Stimulated activated naive CD8-positive, alpha-beta T cell treated with anti-CD3 and anti-CD28 coated beads, Interleukin-15, Interleukin-2, amounts not matched to agents 100 ng/mL and 50 ng/mL, for 24 hours (primary cell): ENCODE measurements around the gene EEF1AKMT4.

ENCODE experiments used
- H3K27ac Mint-ChIP-seq: one replicate; pipeline ENCODE4 v1.8.0; 2021; ENCODE audit warnings: mild to moderate bottlenecking, mixed read lengths
- H3K27me3 Mint-ChIP-seq: one replicate; pipeline ENCODE4 v1.8.0; 2021; ENCODE audit warnings: mixed read lengths
- H3K36me3 Mint-ChIP-seq: one replicate; pipeline ENCODE4 v1.8.0; 2021; ENCODE audit warnings: low read depth, mixed read lengths
- H3K4me1 Mint-ChIP-seq: one replicate; pipeline ENCODE4 v1.8.0; 2021; ENCODE audit warnings: low read depth, mixed read lengths
- H3K4me3 Mint-ChIP-seq: one replicate; pipeline ENCODE4 v1.8.0; 2021; ENCODE audit warnings: mild to moderate bottlenecking, mixed read lengths
- H3K9me3 Mint-ChIP-seq: one replicate; pipeline ENCODE4 v1.8.0; 2021; ENCODE audit warnings: mixed read lengths

The EEF1AKMT4 gene

GRCh38 chr3:184241141-184241446, 8.4 kb upstream of the EEF1AKMT4 start:
- Mint-ChIP-seq H3K27ac (no peak overlapping the region), H3K9me3 (no peaks in the 10 kb centered on the region), H3K36me3 (peaks cover 30% of the 10 kb centered on the region), H3K4me3 (no peak overlapping the region), H3K4me1 (peaks cover 4% of the 10 kb centered on the region), H3K27me3 (no peaks in the 10 kb centered on the region)

- H3K9me3 Mint-ChIP-seq: no peaks in the 10 kb centered on the region
- H3K4me3 Mint-ChIP-seq: no peak overlapping the region
- peaks cover 4% of the 10 kb centered on the region for H3K4me1 Mint-ChIP-seq
- H3K27me3 Mint-ChIP-seq: no peaks in the 10 kb centered on the region
- peaks cover 35% of the 10 kb centered on the region for H3K36me3 Mint-ChIP-seq
- no peak overlapping the region for H3K27ac Mint-ChIP-seq
Observed at GRCh38 chr3:184241447-184242296, 7.8 kb upstream of the EEF1AKMT4 start.

- Mint-ChIP-seq H3K27ac (no peak overlapping the region), H3K36me3 (peaks cover 35% of the 10 kb centered on the region), H3K27me3 (no peaks in the 10 kb centered on the region), H3K4me1 (peaks cover 4% of the 10 kb centered on the region), H3K4me3 (no peak overlapping the region), H3K9me3 (no peaks in the 10 kb centered on the region)
Observed at GRCh38 chr3:184242297-184242685, 7.2 kb upstream of the EEF1AKMT4 start.

- Mint-ChIP-seq H3K27me3 (no peaks in the 10 kb centered on the region), H3K27ac (peak within 1 kb of the TSS; percentile 97), H3K36me3 (peaks cover 24% of the 10 kb centered on the region), H3K9me3 (no peaks in the 10 kb centered on the region), H3K4me1 (peaks cover 12% of the 10 kb centered on the region), H3K4me3 (peak within 1 kb of the TSS; percentile 87)
Observed at GRCh38 chr3:184248454-184249411, 739 bp upstream of the EEF1AKMT4 start, which contains the start of gene ALG3. ALG3 (minus strand) TSS chr3:184248962; CDS start chr3:184248940, 22 bp downstream.

- Mint-ChIP-seq H3K36me3 (peaks cover 11% of the 10 kb centered on the region), H3K9me3 (no peaks in the 10 kb centered on the region), H3K4me3 (peak overlapping the region; percentile 87), H3K4me1 (peaks cover 12% of the 10 kb centered on the region), H3K27me3 (no peaks in the 10 kb centered on the region), H3K27ac (peak overlapping the region; percentile 97)
Observed at GRCh38 chr3:184250167-184250828, 826 bp downstream of the EEF1AKMT4 start.

- Mint-ChIP-seq H3K9me3 (no peaks in the 10 kb centered on the region), H3K4me1 (peaks cover 14% of the 10 kb centered on the region), H3K27ac (peak overlapping the region; percentile 9), H3K36me3 (peaks cover 3% of the 10 kb centered on the region), H3K27me3 (peaks cover 12% of the 10 kb centered on the region), H3K4me3 (no peak overlapping the region)
Observed at GRCh38 chr3:184255291-184256039, 6.0 kb downstream of the EEF1AKMT4 start.

- peaks cover 21% of the 10 kb centered on the region for H3K4me1 Mint-ChIP-seq
- no peaks in the 10 kb centered on the region for H3K9me3 Mint-ChIP-seq
- no peak overlapping the region for H3K27ac Mint-ChIP-seq
Observed at GRCh38 chr3:184257083-184257915, 7.8 kb downstream of the EEF1AKMT4 start.

GRCh38 chr3:184258926-184259325, 9.5 kb downstream of the EEF1AKMT4 start:
- Mint-ChIP-seq H3K36me3 (peaks cover 3% of the 10 kb centered on the region), H3K9me3 (no peaks in the 10 kb centered on the region)

More at GRCh38 chr3:184257083-184257915, 7.8 kb downstream of the EEF1AKMT4 start:
- Mint-ChIP-seq H3K4me3 (no peak overlapping the region), H3K36me3 (peaks cover 3% of the 10 kb centered on the region), H3K27me3 (peaks cover 22% of the 10 kb centered on the region)

GRCh38 chr3:184259396-184259877, 10.0 kb downstream of the EEF1AKMT4 start:
- H3K27me3 Mint-ChIP-seq: peaks cover 30% of the 10 kb centered on the region
- peak overlapping the region; percentile 21 for H3K27ac Mint-ChIP-seq
- peaks cover 3% of the 10 kb centered on the region for H3K36me3 Mint-ChIP-seq
- H3K9me3 Mint-ChIP-seq: no peaks in the 10 kb centered on the region
- H3K4me3 Mint-ChIP-seq: no peak overlapping the region
- H3K4me1 Mint-ChIP-seq: peaks cover 28% of the 10 kb centered on the region

More at GRCh38 chr3:184258926-184259325, 9.5 kb downstream of the EEF1AKMT4 start:
- H3K4me3 Mint-ChIP-seq: no peak overlapping the region
- peaks cover 28% of the 10 kb centered on the region for H3K27me3 Mint-ChIP-seq
- H3K27ac Mint-ChIP-seq: no peak overlapping the region
- H3K4me1 Mint-ChIP-seq: peaks cover 28% of the 10 kb centered on the region

GRCh38 chr3:184259878-184260723, 10.6 kb downstream of the EEF1AKMT4 start:
- Mint-ChIP-seq H3K27me3 (peaks cover 37% of the 10 kb centered on the region), H3K4me1 (peaks cover 28% of the 10 kb centered on the region), H3K4me3 (peak overlapping the region; percentile 62), H3K9me3 (no peaks in the 10 kb centered on the region), H3K27ac (peak overlapping the region; percentile 72), H3K36me3 (peaks cover 3% of the 10 kb centered on the region)

GRCh38 chr3:184260724-184261269, 11.3 kb downstream of the EEF1AKMT4 start:
- Mint-ChIP-seq H3K4me1 (peaks cover 23% of the 10 kb centered on the region), H3K27me3 (peaks cover 42% of the 10 kb centered on the region), H3K9me3 (no peaks in the 10 kb centered on the region), H3K27ac (peak overlapping the region; percentile 72), H3K4me3 (peak overlapping the region; percentile 62), H3K36me3 (peaks cover 3% of the 10 kb centered on the region)

GRCh38 chr3:184261270-184261853, 11.9 kb downstream of the EEF1AKMT4 start, which contains the start of gene CAMK2N2:
CAMK2N2 (minus strand) TSS chr3:184261553; CDS start chr3:184261285, 268 bp downstream.
- no peaks in the 10 kb centered on the region for H3K9me3 Mint-ChIP-seq
- peaks cover 22% of the 10 kb centered on the region for H3K4me1 Mint-ChIP-seq
- H3K27me3 Mint-ChIP-seq: peaks cover 46% of the 10 kb centered on the region
- peak within 1 kb of the TSS; percentile 81 for H3K4me3 Mint-ChIP-seq
- peak within 1 kb of the TSS; percentile 72 for H3K27ac Mint-ChIP-seq
- H3K36me3 Mint-ChIP-seq: peaks cover 3% of the 10 kb centered on the region
